MM.1S (cell line): ENCODE data around the gene CYP46A1.

Experiments
- DNase-seq: peaks from one replicate; pipeline ENCODE4 v3.0.0-alpha.2; 2015
- H2AFZ ChIP-seq: fragments of 300-600 bp; sonication (generic); 2 replicates; pipeline ENCODE4 v1.6.0; 2016; ENCODE audit warnings: antibody characterized with exemption, low read length
- H3F3A ChIP-seq: fragments of 300-600 bp; sonication (generic); 2 replicates; pipeline ENCODE4 v1.6.1; 2016; ENCODE audit warnings: mild to moderate bottlenecking, antibody characterized with exemption, low read length, moderate library complexity, mixed read lengths; ENCODE audit not compliant: insufficient read depth
- H3K27ac ChIP-seq: fragments of 300-600 bp; sonication (generic); 2 replicates; pipeline ENCODE4 v1.5.1; 2016; ENCODE audit warnings: mild to moderate bottlenecking, low read length
- H3K27me3 ChIP-seq: fragments of 300-600 bp; sonication (generic); replicated peaks from 2 replicates; pipeline ENCODE4 v1.6.0; 2016; ENCODE audit warnings: low read length; ENCODE audit not compliant: insufficient read depth
- H3K36me3 ChIP-seq: fragments of 300-600 bp; sonication (generic); replicated peaks from 2 replicates; pipeline ENCODE4 v1.6.1; 2016; ENCODE audit warnings: mild to moderate bottlenecking, low read length, mixed read lengths; ENCODE audit not compliant: insufficient read depth
- H3K4me1 ChIP-seq: fragments of 300-600 bp; sonication (generic); 2 replicates; pipeline ENCODE4 v1.6.1; 2016; ENCODE audit warnings: low read length, mixed read lengths
- H3K4me2 ChIP-seq: fragments of 300-600 bp; sonication (generic); 2 replicates; pipeline ENCODE4 v1.6.0; 2016; ENCODE audit warnings: low read depth, low read length
- H3K4me3 ChIP-seq: fragments of 300-600 bp; sonication (generic); 2 replicates; pipeline ENCODE4 v1.5.1; 2016; ENCODE audit warnings: low read length, mixed read lengths
- H3K79me2 ChIP-seq: fragments of 300-600 bp; sonication (generic); 2 replicates; pipeline ENCODE4 v1.6.1; 2016; ENCODE audit warnings: mixed run types, low read length, mixed read lengths
- H3K9ac ChIP-seq: fragments of 300-600 bp; sonication (generic); 2 replicates; pipeline ENCODE4 v1.6.1; 2016; ENCODE audit warnings: low read length, mixed read lengths
- H3K9me2 ChIP-seq: fragments of 300-600 bp; sonication (generic); replicated peaks from 2 replicates; pipeline ENCODE4 v1.6.1; 2016; ENCODE audit warnings: mild to moderate bottlenecking, low read length, mixed read lengths; ENCODE audit not compliant: insufficient read depth
- H3K9me3 ChIP-seq: fragments of 300-600 bp; sonication (generic); replicated peaks from 2 replicates; pipeline ENCODE4 v1.6.1; 2016; ENCODE audit warnings: mild to moderate bottlenecking, low read length, mixed read lengths; ENCODE audit not compliant: insufficient read depth
- H4K20me1 ChIP-seq: fragments of 300-600 bp; sonication (generic); 2 replicates; pipeline ENCODE4 v1.6.1; 2016; ENCODE audit warnings: mild to moderate bottlenecking, low read length, moderate library complexity, mixed read lengths; ENCODE audit not compliant: insufficient read depth
- CTCF ChIP-seq: fragments of 300-600 bp; sonication (generic); IDR thresholded peaks from 2 replicates; pipeline ENCODE4 v1.5.1; 2016; ENCODE audit warnings: antibody characterized with exemption, low read length, mixed read lengths
- EZH2 ChIP-seq: fragments of 300-600 bp; sonication (generic); optimal IDR thresholded peaks from 2 replicates; pipeline ENCODE3; 2017; ENCODE audit warnings: low read depth, mild to moderate bottlenecking, antibody characterized with exemption, low read length, mixed read lengths
- EZH2phosphoT487 ChIP-seq: fragments of 300-600 bp; sonication (generic); IDR thresholded peaks from 2 replicates; pipeline ENCODE4 v1.6.1; 2018; ENCODE audit warnings: antibody characterized with exemption, low read length

The CYP46A1 gene

DNA sequence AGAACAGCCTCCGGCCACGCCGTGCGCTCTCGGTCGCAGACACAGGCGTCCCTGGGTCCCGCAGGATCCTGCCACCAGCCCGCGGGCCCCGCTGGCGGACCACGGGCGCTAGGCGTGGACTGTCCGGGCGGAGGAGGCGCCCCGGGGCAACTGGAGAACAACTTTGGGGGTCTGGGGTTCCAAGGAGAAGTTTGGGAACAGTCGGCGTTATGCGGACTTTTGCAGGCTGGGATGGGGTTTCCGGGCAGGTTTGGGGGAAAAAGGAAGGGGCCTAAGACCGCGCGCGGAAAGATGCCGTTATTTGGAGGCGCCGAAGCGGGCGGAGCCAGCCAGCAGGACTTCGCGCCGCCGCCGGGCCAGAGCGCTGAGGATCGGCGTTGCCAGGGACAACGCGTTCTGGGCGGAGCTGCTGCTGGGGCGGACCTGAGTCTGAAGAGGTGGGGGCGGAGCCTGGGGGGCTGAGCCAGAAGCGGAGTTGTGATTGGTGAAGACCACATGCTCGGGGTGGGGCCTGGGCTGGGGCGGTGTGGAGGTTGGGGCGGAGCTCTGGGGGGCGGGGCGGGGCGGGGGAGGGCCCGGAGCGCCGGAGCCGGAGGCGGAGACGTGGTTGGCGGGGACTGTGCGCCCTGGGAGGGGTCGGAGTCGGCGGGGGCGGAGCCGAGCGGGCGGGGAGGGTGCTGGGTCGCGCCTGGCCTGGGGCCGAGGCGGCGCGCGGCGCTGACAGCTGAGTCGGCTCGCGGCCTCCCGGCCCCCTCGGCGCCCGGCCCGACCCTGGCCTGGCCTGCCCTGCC, at the start of gene CYP46A1:
TSS of gene CYP46A1 (plus strand) at position 680 of the 791 bp plus-strand sequence. CDS start 120 bp downstream, outside the sequence.
- no peaks in the 10 kb centered on the region for H3K9me3 ChIP-seq
- H3K9me2 ChIP-seq: no peaks in the 10 kb centered on the region
- peak within 1 kb of the TSS; percentile 90 for H2AFZ ChIP-seq
- H3K27ac ChIP-seq: peak within 1 kb of the TSS; percentile 33; the same call in 1 of the 2 replicates
- H3F3A ChIP-seq: no peaks in the 10 kb centered on the region
- DNase-seq: peak; percentile 95
- TF ChIP-seq EZH2: no peak
- no peak for TF ChIP-seq EZH2phosphoT487
- TF ChIP-seq CTCF: no peak
- no peaks in the 10 kb centered on the region for H4K20me1 ChIP-seq
- H3K9ac ChIP-seq: peak within 1 kb of the TSS; percentile 72
- no peaks in the 10 kb centered on the region for H3K79me2 ChIP-seq
- no peaks in the 10 kb centered on the region for H3K36me3 ChIP-seq
- H3K4me3 ChIP-seq: peak within 1 kb of the TSS; percentile 80
- H3K4me1 ChIP-seq: no peaks in the 10 kb centered on the region
- peak within 1 kb of the TSS; percentile 89 for H3K4me2 ChIP-seq
- H3K27me3 ChIP-seq: no peaks in the 10 kb centered on the region

- Histone ChIP-seq H3K4me3 (no peak overlapping the region), H3K79me2 (no peaks in the 10 kb centered on the region), H3F3A (no peaks in the 10 kb centered on the region), H3K9me3 (no peaks in the 10 kb centered on the region), H3K4me2 (no peak overlapping the region), H2AFZ (no peak overlapping the region), H4K20me1 (no peaks in the 10 kb centered on the region), H3K9ac (no peak overlapping the region), H3K27ac (no peak overlapping the region), H3K4me1 (no peaks in the 10 kb centered on the region), H3K27me3 (no peaks in the 10 kb centered on the region), H3K9me2 (no peaks in the 10 kb centered on the region), H3K36me3 (no peaks in the 10 kb centered on the region)
- TF ChIP-seq EZH2phosphoT487 (no peak), EZH2 (no peak), CTCF (no peak)
- no peak for DNase-seq
Observed at GRCh38 chr14:99634443-99634842, 49.7 kb upstream of the CYP46A1 start.

- Histone ChIP-seq H3K36me3 (no peaks in the 10 kb centered on the region), H4K20me1 (no peaks in the 10 kb centered on the region), H3K9ac (no peak overlapping the region), H3K4me2 (no peak overlapping the region), H3K79me2 (no peaks in the 10 kb centered on the region), H2AFZ (no peak overlapping the region), H3K27ac (no peak overlapping the region), H3K4me3 (no peak overlapping the region), H3F3A (no peaks in the 10 kb centered on the region), H3K27me3 (no peaks in the 10 kb centered on the region), H3K9me3 (no peaks in the 10 kb centered on the region), H3K9me2 (no peaks in the 10 kb centered on the region), H3K4me1 (no peaks in the 10 kb centered on the region)
- TF ChIP-seq CTCF (no peak), EZH2phosphoT487 (no peak), EZH2 (no peak)
- no peak for DNase-seq
Observed at GRCh38 chr14:99635116-99635515, 49.0 kb upstream of the CYP46A1 start.
